ENCODE results near the gene COX7A2L.
"Not testable (repeated sequence)": the region's sequence is repeated elsewhere in the genome, so short reads cannot be mapped to it uniquely, and the experiment has no call there.

Gene COX7A2L

DNA sequence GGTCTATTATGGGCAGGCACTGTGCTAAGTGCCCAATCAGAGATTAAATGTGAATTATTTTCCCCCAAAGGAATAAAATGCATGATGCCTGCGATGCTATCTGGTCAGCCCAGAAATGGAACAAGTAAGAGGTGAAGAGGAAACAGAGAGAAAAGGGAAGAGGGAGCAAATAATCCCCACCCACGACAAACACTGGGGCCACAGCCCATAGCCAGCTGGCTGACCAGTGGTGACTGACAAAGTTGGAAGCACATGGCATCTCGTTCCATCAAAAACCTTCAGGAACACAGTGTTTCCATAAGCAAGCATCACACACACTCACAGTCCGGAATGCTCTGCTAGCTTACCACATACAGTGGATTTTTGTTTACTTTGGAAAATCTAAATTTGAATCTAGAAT is 21.1 kb upstream of the COX7A2L start:
- Histone ChIP-seq H3K4me3 (ENCODE audit: low read depth in 1 of 2, low read length in 1 of 2) (no peak overlapping the region), H3K36me3 (no peaks in the 10 kb centered on the region), H3K9me3 (no peaks in the 10 kb centered on the region), H3K4me1 (ENCODE audit: control insufficient read depth in 1 of 2, insufficient read depth in 1 of 2, low read depth in 1 of 2, low read length in 1 of 2) (no peaks in the 10 kb centered on the region), H3K27ac (no peak overlapping the region), H3K27me3 (peaks cover 18% of the 10 kb centered on the region)
- TF ChIP-seq, protein P1, sequence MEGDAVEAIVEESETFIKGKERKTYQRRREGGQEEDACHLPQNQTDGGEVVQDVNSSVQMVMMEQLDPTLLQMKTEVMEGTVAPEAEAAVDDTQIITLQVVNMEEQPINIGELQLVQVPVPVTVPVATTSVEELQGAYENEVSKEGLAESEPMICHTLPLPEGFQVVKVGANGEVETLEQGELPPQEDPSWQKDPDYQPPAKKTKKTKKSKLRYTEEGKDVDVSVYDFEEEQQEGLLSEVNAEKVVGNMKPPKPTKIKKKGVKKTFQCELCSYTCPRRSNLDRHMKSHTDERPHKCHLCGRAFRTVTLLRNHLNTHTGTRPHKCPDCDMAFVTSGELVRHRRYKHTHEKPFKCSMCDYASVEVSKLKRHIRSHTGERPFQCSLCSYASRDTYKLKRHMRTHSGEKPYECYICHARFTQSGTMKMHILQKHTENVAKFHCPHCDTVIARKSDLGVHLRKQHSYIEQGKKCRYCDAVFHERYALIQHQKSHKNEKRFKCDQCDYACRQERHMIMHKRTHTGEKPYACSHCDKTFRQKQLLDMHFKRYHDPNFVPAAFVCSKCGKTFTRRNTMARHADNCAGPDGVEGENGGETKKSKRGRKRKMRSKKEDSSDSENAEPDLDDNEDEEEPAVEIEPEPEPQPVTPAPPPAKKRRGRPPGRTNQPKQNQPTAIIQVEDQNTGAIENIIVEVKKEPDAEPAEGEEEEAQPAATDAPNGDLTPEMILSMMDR (IDR thresholded peaks at IDR 0.05): no peak

- not testable (repeated sequence) for H3K9me3 ChIP-seq; H3K27ac ChIP-seq; H3K4me3 ChIP-seq (ENCODE audit: low read depth in 1 of 2, low read length in 1 of 2); H3K4me1 ChIP-seq (ENCODE audit: control insufficient read depth in 1 of 2, insufficient read depth in 1 of 2, low read depth in 1 of 2, low read length in 1 of 2); H3K36me3 ChIP-seq
- peaks cover 26% of the 10 kb centered on the region for H3K27me3 ChIP-seq
These were observed 19.0 kb upstream of the COX7A2L start for GRCh38 chr2:42380026-42380425.

DNA sequence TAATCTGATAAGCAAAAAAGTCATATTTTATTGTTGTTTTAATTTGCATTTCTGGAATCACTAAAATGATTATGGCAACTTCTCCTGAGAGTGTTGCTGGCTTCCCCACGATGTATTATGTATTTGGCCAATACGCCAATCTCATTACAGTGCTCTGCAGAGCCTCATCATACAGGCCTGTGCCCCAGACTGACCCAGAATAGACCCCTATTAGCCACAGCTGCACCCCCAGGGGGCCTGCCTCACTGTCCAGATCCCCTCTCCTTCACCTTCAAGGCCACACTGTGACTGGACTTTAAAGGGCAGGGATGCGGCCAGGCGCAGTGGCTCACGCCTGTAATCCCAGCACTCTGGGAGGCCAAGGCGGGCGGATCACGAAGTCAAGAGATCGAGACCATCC is 17.4 kb upstream of the COX7A2L start:
- no peak overlapping the region for H3K4me3 ChIP-seq (ENCODE audit: low read depth in 1 of 2, low read length in 1 of 2)
- H3K27me3 ChIP-seq: peaks cover 26% of the 10 kb centered on the region
- no peaks in the 10 kb centered on the region for H3K9me3 ChIP-seq
- H3K36me3 ChIP-seq: no peaks in the 10 kb centered on the region
- no peaks in the 10 kb centered on the region for H3K4me1 ChIP-seq (ENCODE audit: control insufficient read depth in 1 of 2, insufficient read depth in 1 of 2, low read depth in 1 of 2, low read length in 1 of 2)
- TF ChIP-seq, protein P1 (IDR thresholded peaks at IDR 0.05): no peak
- H3K27ac ChIP-seq: no peak overlapping the region

GRCh38 chr2:42376758-42377157 is 15.7 kb upstream of the COX7A2L start:
- Histone ChIP-seq H3K4me3 (ENCODE audit: low read depth in 1 of 2, low read length in 1 of 2) (no peak overlapping the region), H3K36me3 (no peaks in the 10 kb centered on the region), H3K27ac (no peak overlapping the region), H3K9me3 (no peaks in the 10 kb centered on the region), H3K4me1 (ENCODE audit: control insufficient read depth in 1 of 2, insufficient read depth in 1 of 2, low read depth in 1 of 2, low read length in 1 of 2) (no peaks in the 10 kb centered on the region), H3K27me3 (peaks cover 19% of the 10 kb centered on the region)
- TF ChIP-seq, protein P1 (IDR thresholded peaks at IDR 0.05): no peak

GRCh38 chr2:42372474-42373200 is 11.6 kb upstream of the COX7A2L start:
- Histone ChIP-seq H3K27ac (no peak overlapping the region), H3K9me3 (no peaks in the 10 kb centered on the region)

More at GRCh38 chr2:42372474-42373200, 11.6 kb upstream of the COX7A2L start:
- Histone ChIP-seq H3K4me3 (ENCODE audit: low read depth in 1 of 2, low read length in 1 of 2) (no peak overlapping the region), H3K4me1 (ENCODE audit: control insufficient read depth in 1 of 2, insufficient read depth in 1 of 2, low read depth in 1 of 2, low read length in 1 of 2) (no peaks in the 10 kb centered on the region), H3K36me3 (no peaks in the 10 kb centered on the region), H3K27me3 (peaks cover 12% of the 10 kb centered on the region)
- TF ChIP-seq, protein P1 (IDR thresholded peaks at IDR 0.05): no peak
